ENCODE measurements around the gene ORM2.
"Not testable (repeated sequence)": the region's sequence is repeated elsewhere in the genome, so short reads cannot be mapped to it uniquely, and the experiment has no call there.

The ORM2 gene

GRCh38 chr9:114331229-114332195, 1.8 kb downstream of the ORM2 start:
- DNase-seq (ENCODE audit: low read depth, low spot score), result not testable (repeated sequence)

GRCh38 chr9:114332474-114333040, 2.9 kb downstream of the ORM2 start:
- DNase-seq (ENCODE audit: low read depth, low spot score), result not testable (repeated sequence)

GRCh38 chr9:114333718-114334117, 4.0 kb downstream of the ORM2 start:
- DNase-seq (ENCODE audit: low read depth, low spot score), result not testable (repeated sequence)

- DNase-seq (ENCODE audit: low read depth, low spot score), result no peak
Observed at GRCh38 chr9:114334490-114334889, 4.8 kb downstream of the ORM2 start.

- DNase-seq (ENCODE audit: low read depth, low spot score), result no peak
Observed at GRCh38 chr9:114335745-114336144, 6.1 kb downstream of the ORM2 start.

GRCh38 chr9:114336157-114336556, 6.5 kb downstream of the ORM2 start:
- no peak for DNase-seq (ENCODE audit: low read depth, low spot score)

GRCh38 chr9:114336699-114337395, 7.2 kb downstream of the ORM2 start:
- no peak for DNase-seq (ENCODE audit: low read depth, low spot score)

- DNase-seq (ENCODE audit: low read depth, low spot score), result no peak
Observed at GRCh38 chr9:114338187-114338586, 8.5 kb downstream of the ORM2 start.

GRCh38 chr9:114339130-114339908, 9.7 kb downstream of the ORM2 start:
- no peak for DNase-seq (ENCODE audit: low read depth, low spot score)

- no peak for DNase-seq (ENCODE audit: low read depth, low spot score)
Observed at GRCh38 chr9:114341152-114341830, 11.6 kb downstream of the ORM2 start.

- no peak for DNase-seq (ENCODE audit: low read depth, low spot score)
Observed at GRCh38 chr9:114341991-114342390, 12.3 kb downstream of the ORM2 start.

GRCh38 chr9:114342755-114343440, 13.2 kb downstream of the ORM2 start:
- no peak for DNase-seq (ENCODE audit: low read depth, low spot score)

GRCh38 chr9:114343471-114344187, 14.0 kb downstream of the ORM2 start:
- no peak for DNase-seq (ENCODE audit: low read depth, low spot score)

- no peak for DNase-seq (ENCODE audit: low read depth, low spot score)
Observed at GRCh38 chr9:114344188-114344566, 14.5 kb downstream of the ORM2 start.

GRCh38 chr9:114344692-114345091, 15.0 kb downstream of the ORM2 start:
- DNase-seq (ENCODE audit: low read depth, low spot score), result no peak

- no peak for DNase-seq (ENCODE audit: low read depth, low spot score)
Observed at GRCh38 chr9:114345493-114346065, 15.9 kb downstream of the ORM2 start.

GRCh38 chr9:114346146-114346545, 16.5 kb downstream of the ORM2 start:
- DNase-seq (ENCODE audit: low read depth, low spot score), result no peak

- no peak for DNase-seq (ENCODE audit: low read depth, low spot score)
Observed at GRCh38 chr9:114347675-114348074, 18.0 kb downstream of the ORM2 start.

- DNase-seq (ENCODE audit: low read depth, low spot score), result no peak
Observed at GRCh38 chr9:114348261-114348905, 18.7 kb downstream of the ORM2 start.
